ENCODE results near the gene IZUMO4.

DNA sequence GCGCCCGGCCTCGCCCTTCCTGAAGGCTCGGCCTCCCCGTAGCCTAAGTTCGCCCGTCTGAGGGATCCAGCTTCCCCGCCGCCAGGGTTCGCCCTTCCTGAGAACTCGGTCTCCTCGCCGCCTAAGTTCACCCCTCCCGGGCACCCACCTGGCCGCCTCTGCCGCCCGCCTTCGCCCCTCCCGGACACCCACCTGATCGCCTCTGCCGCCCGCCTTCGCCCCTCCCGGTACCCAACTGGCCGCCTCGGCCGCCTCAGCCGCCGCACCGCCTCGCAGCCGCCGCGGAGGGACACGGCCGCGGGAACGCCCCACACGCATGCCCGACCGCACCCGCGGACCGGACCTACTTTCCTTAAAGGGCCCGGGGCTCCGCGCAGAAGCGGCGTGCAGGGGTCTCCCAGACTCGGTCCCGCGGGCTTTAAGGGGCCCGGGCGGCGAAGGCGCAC lies 658 bp upstream of the IZUMO4 start, which contains the start of gene MOB3A:
- TF ChIP-seq CTCF (IDR thresholded peaks at IDR 0.05; ENCODE audit: low read depth, low read length, missing input control) (no peak), JUND (IDR thresholded peaks at IDR 0.05) (no peak), SP1 (IDR thresholded peaks at IDR 0.05) (no peak), GABPA (IDR thresholded peaks at IDR 0.05 in 1 of 2, conservative IDR thresholded peaks at IDR 0.05 in 1 of 2) (no peak), REST (IDR thresholded peaks at IDR 0.05) (no peak)

Measured in liver (tissue), 3 donors.